NCI-H1105 (cell line): ENCODE data around the gene C4orf36.
"Not testable (repeated sequence)": the region's sequence is repeated elsewhere in the genome, so short reads cannot be mapped to it uniquely, and the experiment has no call there.

Experiments used
- DNase-seq: peaks from one replicate; lab custom pipeline; 2025; lab: John Stamatoyannopoulos, UW

The C4orf36 gene

DNA sequence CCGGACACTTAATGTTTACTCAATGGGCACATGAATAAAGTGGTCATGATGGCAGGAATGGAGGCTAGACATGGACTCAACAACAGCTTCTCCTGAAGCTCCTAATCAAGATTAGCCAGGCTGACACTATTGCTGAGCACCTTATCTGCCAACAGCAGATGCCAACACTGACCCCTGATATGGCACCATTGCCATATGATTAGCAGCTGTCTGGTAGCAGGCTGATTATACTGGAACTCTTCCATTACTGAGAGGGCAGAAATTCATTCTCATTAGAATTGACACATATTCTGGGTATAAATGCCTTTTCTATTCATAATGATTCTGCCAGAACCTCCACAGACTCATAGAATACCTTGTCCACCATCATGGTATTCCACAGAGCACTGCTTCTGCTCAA lies 24.2 kb upstream of the C4orf36 start:
- DNase-seq: no peak

DNA sequence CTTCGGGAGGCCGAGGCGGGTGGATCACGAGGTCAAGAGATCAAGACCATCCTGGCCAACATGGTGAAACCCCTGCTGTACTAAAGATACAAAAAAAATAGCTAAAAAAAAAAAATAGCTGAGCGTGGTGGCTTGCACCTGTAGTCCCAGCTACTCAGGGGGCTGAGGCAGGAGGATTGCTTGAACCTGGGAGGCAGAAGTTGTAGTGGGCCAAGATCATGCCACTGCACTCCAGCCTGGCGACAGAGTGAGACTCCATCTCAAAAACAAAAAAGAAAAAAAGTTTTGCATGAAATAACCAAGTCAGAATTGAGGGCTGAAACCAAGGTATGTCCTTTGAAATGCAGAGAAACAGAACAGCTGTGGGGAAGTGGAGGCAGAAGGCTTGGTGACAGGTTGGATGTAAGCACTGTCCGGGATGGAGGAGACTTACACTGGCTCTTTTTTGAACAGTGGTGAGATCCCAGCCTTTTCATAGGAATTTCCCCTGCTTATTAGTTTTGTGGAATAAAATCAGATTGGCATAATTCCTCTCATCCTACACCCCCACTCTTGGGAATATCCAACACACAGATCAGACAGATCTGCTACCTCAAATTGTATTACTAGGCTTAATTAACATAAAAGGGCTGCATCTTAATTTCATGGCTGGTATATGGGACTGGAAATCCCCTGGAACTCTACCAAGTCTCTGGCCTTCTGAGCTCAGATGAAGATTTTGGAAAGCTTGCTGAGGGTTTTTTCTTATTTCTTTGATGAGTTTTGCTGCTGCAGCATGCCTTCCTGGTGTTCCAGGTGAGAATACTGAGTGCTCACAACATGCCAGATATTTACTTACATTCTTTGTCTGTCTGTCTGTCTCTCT lies 18.8 kb upstream of the C4orf36 start:
- no peak for DNase-seq

DNA sequence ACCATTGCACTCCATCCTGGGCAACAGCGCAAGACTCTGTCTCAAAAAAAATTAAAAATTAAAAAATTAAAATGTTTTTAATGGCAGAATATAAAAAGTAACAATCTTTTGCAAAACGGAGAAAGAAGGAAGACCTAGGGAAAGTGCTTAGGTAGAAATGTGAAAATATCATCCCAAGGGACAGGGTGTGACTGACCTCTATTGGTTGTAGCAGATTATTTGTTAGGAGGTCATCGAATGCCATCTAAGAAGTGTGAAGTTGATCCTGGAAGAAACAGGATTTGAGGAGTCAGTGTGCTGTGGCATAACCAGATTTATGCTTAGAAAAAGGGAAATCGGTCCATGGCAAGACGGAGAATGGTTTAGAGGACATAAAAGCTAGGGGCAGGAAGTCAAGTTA lies 18.1 kb upstream of the C4orf36 start:
- no peak for DNase-seq

DNA sequence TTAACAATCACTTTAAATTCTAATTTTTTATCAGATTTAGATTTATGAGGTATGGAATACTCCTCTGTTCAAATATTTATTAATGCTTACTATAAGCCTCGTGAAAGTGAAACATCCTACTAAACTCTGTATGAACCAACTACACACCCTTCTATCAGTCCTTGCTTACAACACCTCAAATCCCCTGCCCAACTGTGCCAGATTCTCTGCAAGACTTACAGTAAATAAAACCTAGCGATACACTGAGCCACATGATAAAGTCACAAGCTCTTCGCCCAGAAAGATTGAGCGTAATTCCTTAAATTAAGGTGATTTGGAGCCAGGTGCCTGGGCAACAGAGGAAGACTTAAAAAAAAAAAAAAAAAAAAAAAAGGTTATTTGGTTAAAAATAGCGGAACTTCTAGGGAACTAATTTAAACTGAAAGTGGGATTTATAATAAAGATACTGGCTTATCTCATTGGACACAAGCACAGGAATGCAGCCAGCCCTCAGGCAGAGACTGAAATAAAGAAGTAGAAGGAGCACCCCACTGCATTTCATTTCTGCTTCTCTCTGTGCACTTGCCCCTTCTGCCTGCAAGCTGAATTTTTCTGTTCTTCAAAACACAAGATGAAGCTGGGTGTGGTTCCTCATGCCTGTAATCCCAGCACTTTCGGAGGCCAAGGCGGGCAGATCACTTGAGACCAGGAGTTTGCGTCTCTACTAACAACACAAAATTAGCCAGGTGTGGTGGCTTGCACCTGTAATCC lies 17.5 kb upstream of the C4orf36 start:
- DNase-seq: no peak

DNA sequence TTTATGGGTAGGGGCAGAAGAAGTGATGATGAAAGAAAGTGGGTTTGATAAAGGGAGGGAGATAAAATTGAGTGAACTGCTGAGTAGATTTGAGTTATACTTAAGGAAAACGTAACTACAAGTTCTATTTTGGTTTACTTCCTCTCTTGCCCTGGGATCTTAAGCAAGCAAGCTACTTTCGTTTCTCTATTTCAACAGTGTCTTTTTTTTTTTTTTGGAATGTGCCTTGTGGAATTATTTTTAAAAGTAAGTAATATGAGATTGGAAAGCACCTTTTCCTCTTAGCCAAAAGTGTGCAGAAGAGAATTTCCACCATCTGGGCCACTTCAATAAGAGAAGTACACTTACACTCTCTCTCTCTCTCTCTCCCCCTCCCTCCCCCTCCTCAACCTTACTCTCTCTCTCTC lies 16.0 kb upstream of the C4orf36 start:
- no peak for DNase-seq

DNA sequence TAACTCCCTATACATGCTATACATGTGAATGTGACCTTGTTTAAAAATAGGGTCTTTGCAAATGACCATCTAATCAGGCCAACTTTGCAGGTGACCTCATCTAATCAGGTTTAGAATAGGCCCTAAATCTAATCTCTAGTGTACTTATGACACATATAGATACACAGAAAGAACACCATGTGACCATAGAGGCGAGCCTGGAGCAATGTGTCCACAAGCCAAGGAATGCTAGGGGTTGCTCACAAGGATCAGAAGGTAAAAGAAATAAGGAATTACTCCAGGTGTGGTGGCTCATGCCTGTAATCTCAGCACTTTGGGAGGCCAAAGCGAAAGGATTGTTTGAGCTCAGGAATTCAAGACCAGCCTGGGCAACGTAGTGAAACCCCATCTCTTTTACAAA lies 9.6 kb upstream of the C4orf36 start:
- DNase-seq: no peak

DNA sequence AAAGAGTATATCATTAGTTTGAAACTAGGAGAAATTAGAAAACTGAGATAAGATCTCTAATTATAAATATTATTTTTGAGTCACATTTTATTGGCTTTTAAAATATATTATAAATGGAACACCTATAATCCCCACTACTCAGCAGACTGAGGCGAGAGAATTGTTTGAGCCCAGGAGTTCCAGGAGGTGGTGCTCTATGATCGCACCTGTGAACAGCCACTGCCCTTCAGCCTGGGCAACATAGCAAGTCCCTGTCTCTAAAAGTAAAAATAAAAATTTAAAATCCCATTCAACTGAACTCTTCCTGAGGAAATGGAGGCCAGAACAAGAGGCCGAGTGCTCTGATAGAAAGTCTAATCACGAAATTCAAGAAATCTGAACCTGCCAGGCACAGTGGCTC lies 6.3 kb upstream of the C4orf36 start:
- no peak for DNase-seq

DNA sequence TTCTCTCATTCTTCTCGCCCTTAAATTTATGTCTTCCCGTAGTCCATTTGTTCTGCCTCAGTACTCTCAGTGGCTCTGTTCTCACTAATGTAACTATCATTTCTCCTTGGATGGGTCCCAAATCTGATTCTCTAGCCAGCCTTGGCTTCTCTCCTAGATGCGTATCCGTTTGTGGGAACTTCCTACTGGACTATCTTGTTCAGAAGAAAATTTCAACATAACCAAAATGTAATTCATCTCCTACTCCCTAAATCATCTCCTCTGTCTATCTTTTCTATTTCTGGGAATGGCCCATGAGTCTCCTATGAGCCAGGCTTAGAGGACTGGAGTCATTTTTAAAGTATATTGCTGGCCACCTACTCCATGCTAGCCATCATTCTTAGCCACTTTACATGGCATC lies 4.4 kb upstream of the C4orf36 start:
- DNase-seq: no peak

DNA sequence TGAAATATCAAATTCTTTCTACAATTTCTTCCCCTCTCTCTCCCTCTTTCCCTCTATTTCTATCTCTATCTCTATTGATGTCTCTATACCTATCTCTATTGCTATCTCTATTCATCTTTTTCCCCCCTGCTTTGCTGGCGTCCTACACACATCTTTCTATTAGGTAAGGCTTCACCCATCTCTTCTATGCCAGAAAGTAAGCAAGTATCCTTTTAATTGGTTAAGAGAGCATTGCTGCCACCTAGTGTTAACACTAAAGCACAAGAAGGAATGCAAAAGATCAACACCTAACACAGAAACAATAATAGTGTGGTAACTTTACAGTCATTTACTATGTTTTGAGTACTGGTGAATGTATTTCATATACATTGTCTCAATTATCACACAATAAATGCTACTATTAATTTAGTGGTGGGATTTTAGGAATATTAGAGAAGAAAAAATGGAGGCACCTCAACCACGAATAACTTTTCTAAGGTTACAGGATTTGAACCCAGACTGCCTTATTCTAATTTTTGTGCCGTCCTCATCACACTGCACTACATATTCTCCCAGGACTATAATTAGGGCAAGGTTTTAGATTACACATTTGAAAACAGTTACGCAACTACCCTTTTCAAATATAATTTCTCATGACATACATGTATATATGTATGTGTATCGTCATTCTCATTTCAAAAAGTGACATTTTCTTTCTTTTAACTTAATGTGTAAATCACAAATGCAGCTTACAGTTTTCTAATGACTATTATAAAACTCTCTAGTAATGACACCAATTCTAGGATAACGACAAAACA lies 3.7 kb upstream of the C4orf36 start:
- peak; percentile 41 for DNase-seq

DNA sequence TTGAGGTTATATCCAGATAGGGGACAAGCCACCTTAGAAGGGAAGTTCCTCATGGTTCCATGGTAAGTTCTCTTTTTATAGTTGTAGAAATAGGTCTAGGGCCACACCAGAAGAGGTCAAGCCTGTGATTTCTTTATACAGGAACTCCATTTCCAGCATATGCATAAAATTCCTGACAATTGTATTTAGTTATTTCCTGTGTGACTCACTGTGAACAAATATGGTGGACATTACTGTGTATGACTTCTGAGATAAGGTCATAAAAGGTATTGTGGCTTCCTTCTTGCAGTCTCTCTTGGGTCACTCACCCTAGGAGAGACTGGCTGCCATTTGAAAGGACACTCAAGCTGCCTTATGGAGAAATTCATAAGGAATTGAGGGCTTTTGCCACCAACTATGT lies 2.2 kb upstream of the C4orf36 start:
- DNase-seq: no peak

DNA sequence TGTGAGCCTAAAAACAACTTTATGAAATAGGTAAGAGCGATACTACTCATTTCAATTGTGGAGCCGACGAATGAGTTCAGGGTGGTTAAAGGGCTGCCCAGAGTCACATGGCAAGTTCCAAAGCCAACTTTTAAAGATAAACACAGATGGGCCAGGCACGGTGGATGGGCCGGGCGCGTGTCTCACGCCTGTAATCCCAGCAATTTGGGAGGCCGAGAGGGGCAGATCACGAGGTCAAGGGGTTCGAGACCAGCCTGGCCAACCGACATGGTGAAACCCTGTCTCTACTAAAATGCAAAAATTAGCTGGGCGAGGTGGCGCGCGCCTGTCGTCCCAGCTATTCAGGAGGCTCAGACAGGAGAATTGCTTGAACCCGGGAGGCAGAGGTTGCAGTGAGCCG lies 914 bp upstream of the C4orf36 start:
- DNase-seq: no peak

DNA sequence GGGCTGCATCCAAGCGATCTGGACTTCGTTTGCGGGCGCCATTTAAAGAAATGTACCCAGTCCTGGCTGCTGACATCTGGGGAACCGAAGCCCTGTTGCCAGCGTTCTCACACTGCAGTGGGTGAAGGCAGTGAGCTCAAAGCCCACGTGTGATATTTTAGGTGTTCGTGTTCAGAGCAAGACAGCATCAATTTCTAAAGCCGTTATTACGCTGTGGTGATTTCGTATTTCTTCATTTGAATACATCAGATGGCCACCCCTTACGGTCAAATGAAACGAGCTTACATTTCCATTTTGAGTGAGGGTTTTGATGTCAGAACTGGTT lies 376 bp upstream of the C4orf36 start:
- no peak for DNase-seq

DNA sequence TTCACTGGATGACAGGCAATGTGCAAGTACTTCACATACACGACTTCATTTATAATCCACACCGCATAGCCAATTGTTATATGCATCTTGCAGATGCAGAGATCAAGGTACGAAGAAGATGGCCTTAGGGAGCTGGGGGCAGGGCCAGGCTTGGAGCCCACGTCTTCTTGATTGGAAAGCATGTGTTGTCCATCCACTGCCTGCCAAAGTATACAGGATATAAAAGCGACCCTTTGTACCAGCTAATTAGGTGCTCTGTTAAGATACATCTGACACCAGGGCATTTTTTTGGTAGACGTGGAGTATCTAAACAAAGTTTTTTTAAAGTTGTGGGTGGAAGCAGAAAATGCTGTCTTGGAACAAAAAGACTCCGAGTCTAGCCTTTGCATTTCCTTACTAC lies 1.4 kb downstream of the C4orf36 start:
- DNase-seq: no peak

DNA sequence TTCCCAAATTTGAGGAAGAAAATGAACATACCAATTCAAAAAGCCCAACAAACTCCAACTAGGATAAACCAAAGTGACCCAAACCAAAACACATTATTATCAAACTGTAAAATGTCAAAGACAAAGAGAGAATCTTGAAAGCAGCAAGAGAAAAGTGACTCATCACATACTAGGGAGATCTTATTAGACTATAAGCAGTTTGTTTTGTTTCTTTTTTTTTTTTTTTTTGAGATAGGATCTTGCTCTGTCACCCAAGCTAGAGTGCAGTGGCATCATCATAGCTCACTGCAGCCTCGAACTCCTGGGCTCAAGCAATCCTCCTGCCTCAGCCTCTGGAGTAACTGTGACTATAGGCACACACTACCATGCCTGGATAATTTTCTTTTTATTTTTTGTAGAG lies 12.6 kb downstream of the C4orf36 start:
- DNase-seq: no peak

DNA sequence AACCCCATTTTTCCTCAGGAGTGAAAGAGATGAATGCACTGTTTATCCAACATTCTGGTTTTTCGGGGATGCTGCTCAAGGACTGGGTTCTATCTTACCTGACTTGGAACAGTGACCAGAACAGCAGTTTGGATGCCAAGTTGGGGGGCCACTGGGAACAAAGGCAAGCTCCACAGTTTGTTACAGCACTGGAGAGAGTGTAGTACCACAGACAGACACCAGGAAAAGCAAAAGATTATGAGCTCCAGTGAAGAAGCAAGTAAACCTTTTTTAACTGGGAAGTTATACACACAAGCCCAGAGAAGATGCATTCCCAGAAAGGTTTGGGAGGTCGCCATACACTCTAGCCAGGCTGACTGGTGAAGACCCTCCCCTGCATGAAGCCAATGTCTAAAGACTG lies 13.6 kb downstream of the C4orf36 start:
- DNase-seq: no peak

DNA sequence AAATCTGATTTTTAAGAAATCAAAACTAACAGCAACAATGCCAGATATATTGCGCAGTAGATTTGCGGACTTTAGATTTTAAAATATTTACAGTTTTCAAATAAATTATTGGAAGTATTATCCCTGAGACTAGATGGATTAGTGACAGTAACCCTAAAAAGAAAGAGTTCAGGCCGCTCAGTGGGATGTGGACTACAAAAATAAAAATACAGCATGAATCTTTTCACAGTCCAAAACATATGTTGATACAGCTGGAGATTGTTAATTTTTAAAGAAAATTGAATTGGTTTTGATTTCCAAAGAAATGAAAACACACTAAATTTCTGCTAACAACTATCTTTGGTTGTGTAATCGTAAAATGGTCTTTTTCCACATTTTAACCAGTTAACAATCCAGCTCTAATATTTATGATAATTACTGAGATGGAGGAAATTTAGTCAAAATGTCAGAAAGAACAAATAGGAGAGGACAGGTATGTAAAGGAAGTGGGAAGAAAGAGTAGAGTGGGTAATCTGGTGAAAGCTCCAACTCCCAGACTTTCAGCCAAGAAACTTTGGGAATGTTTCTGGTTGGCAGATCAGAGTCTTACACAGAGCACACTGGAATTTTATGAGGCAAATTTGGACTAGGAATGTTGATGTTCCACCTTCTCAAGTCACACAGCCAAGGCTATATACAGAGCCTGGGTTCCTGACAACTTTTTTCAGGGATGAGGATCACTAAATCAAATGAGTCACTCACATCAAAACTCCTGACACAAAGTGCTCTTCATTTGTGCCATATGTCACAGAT lies 15.1 kb downstream of the C4orf36 start:
- no peak for DNase-seq

DNA sequence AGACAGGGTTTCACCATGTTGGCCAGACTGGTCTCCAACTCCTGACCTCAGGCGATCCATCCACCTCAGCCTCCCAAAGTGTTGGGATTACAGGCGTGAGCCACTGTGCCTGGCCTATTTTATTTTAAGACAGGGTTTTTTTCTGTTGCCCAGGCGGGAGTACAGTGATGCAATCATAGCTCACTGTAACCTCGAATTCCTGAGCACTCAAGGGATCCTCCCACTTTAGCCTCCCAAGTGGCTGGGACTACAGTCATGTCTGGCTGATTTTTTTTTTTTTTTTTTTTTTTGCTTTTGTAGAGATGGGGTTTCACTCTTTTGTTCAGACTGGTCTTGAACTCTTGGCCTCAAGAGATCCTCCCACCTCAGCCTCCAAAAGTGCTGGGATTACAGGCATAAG lies 16.8 kb downstream of the C4orf36 start:
- DNase-seq: not testable (repeated sequence)

DNA sequence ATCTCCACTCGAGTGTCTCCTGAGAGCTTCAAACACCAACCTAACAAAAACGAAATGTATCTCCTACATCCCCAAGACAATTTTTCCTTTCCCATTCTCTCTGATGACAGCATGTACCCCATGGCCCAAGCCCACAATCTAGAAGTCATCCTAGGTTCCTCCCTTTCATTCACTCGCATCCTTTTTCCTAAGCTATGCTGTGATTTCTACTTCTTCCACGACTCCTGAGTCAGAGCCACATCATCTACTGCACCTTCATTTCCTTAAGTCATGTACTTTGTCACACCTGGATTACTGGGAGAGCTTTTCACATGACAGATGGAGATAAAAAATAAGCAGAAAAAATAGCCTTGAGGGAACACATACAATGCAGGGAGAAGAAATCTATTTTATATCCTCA lies 20.1 kb downstream of the C4orf36 start:
- no peak for DNase-seq

DNA sequence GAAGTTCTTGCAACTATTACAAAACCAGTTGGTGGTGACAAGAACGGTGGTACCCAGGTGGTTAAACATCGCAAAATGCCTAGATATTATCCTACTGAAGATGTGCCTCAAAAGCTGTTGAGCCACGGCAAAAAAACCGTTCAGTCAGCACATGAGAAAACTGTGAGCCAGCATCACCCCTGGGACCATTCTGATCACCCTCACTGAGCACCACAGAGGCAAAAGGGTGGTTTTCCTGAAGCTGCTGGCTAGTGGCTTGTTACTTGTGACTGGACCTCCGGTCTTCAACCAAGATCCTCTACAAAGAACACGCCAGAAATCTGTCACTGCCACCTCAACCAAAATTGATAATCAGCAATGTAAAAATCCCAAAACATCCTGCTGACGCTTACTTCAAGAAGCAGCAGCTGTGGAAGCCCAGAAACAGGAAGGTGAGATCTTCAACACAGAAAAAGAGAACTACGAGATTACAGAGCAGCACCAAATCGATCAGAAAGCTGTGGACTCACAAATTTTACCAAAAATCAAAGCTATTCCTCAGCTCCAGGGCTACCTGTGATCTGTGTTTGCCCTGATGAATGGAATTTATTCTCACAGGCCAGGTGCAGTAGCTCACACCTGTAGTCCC lies 21.7 kb downstream of the C4orf36 start:
- no peak for DNase-seq

DNA sequence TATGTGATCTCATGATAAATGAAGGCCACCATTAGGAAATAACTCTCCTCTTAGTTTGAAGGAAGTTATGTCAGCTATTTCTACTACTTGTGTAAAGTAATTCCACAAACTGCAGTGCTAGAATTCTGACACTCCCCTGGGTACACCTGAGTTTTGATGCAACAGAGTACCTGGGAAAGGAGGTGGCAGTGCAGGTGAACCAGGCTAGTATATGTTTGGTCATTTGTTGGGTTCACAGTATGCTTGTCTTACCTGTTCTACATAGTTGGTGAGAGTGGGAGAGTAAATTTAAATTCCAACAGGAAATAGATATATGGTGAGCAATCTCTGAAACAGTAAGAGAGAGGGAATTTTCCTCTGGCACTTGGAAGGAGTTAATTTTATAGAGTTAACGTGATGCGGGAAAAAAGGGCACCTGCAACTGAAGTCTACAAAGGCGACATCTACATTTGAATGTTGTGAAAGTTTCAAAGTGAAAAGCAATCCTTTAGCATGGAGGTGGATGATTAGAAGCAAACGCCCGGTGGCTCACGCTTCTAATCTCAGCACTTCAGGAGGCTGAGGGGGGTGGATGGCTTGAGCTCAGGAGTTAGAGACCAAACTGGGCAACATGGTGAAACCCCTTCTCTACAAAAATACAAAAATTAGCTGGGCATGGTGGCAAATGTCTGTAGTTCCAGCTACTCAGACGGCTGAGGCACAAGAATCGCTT lies 34.7 kb downstream of the C4orf36 start:
- no peak for DNase-seq

DNA sequence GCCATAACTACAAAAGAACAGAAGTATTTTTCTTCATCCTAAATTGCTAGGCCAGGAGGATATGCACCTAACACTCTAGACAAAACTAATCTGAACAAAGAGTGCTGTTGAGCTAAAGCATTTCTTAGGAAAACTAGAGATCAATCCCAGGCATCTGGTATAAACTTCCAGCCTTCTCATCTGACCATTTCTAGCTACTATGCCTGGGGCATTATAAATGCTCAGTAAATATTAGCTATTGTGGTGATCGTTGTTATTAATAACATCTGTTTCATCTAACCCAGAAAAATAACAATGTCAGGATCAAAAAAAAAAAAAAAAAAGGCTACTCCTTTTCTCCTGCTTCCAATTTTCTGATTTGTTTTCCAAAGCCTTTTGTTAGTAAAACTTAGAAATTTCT lies 35.3 kb downstream of the C4orf36 start:
- DNase-seq: no peak
